Right lobe of liver (tissue), 6 donors: ENCODE data around the gene WNT7A. TPM values are rescaled to one million over a fixed set of nuclear protein-coding genes. Genes with fewer than 3 reads are reported as not detected.

Experiments used
- ATAC-seq, 4 donors: fragments of 200-7000 bp; cut with Tn5 transposase; one replicate each; pipeline ENCODE4 v1.9.1; 2020; ENCODE audit warnings: mild to moderate bottlenecking in 4 of 4, moderate library complexity in 4 of 4
- DNase-seq, 3 donors: peaks; one replicate each; pipeline ENCODE4 v3.0.0-alpha.2; 2020
- H3K27ac ChIP-seq, 3 donors: fragments of 200-600 bp; one replicate each; pipeline ENCODE4 v1.8.0; 2022
- H3K27me3 ChIP-seq, 2 donors: fragments of 200-600 bp; one replicate each; pipeline ENCODE4 v1.8.0; 2022
- H3K36me3 ChIP-seq, 4 donors: fragments of 200-600 bp; sonication (generic) in 1 of 4; one replicate each; pipeline versions ENCODE4 v1.5.1 to v1.8.0; 2017 to 2022; ENCODE audit warnings: control low read depth in 1 of 4
- H3K4me1 ChIP-seq, 4 donors: fragments of 200-600 bp; sonication (generic) in 1 of 4; one replicate each; pipeline versions ENCODE4 v1.5.1 to v1.8.0; 2017 to 2022; ENCODE audit warnings: control low read depth in 1 of 4
- H3K4me3 ChIP-seq, 3 donors: fragments of 200-600 bp; one replicate each; pipeline ENCODE4 v1.8.0; 2022
- H3K9me3 ChIP-seq, 4 donors: fragments of 200-600 bp; sonication (generic) in 1 of 4; one replicate each; pipeline versions ENCODE4 v1.5.1 to v1.8.0; 2017 to 2022; ENCODE audit warnings: control low read depth in 1 of 4
- POLR2A ChIP-seq: fragments of 450-650 bp; IDR thresholded peaks from one replicate; pipeline ENCODE4 v1.6.1; 2017; ENCODE audit warnings: antibody characterized with exemption, mild to moderate bottlenecking
- WGBS: methylation state at CpG from one replicate; pipeline ENCODE4 v1.1.6; 2018; ENCODE audit warnings: low coverage, low lambda C conversion rate; ENCODE audit not compliant: insufficient coverage; ENCODE audit errors: missing lambda C conversion rate; 5-methylcytosine and 5-hydroxymethylcytosine counted together
- intact Hi-C, 2 donors: fragments of 100-400 bp; cut with DNase I; formaldehyde crosslinking; loops; one replicate each; pipeline versions ENCODE4 v1.11.2 to v1.14.1; 2022
- total RNA-seq, 6 experiments: library from RNA; depleted of rRNA in 2 of 6; stranded (reverse); fragments of >200 nt in 2 of 6; fragmentation: NEBNext Ultra II Directional in 3 of 6; extraction: Animal tissue kit (Norgen Biotek cat#: 25700) in 3 of 6; gene quantifications; one replicate each; pipeline versions ENCODE4 v1.1.0 to v1.2.4, GENCODE V29; 2016 to 2023
- TF ChIP-seq, protein P1 (sequence below), 4 donors: fragments of 200-600 bp in 3 of 4; fragments of 450-650 bp in 1 of 4; IDR thresholded peaks; one replicate each; pipeline versions ENCODE4 v1.5.1 to v1.8.0; 2016 to 2022; ENCODE audit warnings: antibody characterized with exemption in 4 of 4, mild to moderate bottlenecking in 2 of 4
- donor health status: DM: no; HTN: yes; CAD: no.
- donor health status: DM: no; HTN: no; CAD: no.
- donor health status: DM: no; HTN: no; CAD: no.
- donor health status: DM: no; HTN: yes; CAD: no.
- donor health status: DM: no; HTN: yes; CAD: no.

The WNT7A gene
- total RNA-seq, 6 experiments from 2014 or later, result not detected

DNA sequence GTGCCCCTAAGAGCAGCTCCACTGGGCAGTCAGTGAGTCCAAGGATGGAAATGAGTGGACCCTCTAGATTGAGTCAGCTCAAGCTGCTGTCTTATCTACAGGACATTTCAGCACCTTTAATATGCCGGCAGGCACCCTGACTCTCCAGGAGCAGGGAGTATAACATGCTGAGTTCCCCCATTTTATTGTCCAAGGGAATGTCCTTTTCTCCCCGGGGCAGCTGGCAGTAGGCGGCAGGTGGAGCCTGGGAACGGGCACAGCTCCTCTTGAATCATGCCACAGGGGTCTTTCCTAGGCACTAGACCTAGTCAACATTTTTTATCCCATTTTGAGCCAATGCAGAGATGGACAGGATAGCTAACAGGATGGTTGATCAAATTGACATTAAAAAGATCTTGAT, 14.8 kb downstream of the WNT7A start:
- H3K27me3 ChIP-seq, result no peaks in the 10 kb centered on the region
- TF ChIP-seq, protein P1, sequence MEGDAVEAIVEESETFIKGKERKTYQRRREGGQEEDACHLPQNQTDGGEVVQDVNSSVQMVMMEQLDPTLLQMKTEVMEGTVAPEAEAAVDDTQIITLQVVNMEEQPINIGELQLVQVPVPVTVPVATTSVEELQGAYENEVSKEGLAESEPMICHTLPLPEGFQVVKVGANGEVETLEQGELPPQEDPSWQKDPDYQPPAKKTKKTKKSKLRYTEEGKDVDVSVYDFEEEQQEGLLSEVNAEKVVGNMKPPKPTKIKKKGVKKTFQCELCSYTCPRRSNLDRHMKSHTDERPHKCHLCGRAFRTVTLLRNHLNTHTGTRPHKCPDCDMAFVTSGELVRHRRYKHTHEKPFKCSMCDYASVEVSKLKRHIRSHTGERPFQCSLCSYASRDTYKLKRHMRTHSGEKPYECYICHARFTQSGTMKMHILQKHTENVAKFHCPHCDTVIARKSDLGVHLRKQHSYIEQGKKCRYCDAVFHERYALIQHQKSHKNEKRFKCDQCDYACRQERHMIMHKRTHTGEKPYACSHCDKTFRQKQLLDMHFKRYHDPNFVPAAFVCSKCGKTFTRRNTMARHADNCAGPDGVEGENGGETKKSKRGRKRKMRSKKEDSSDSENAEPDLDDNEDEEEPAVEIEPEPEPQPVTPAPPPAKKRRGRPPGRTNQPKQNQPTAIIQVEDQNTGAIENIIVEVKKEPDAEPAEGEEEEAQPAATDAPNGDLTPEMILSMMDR (IDR thresholded peaks at IDR 0.05), result no peak
- no peak for TF ChIP-seq POLR2A
- no peaks in the 10 kb centered on the region for H3K4me1 ChIP-seq
- no peak overlapping the region for H3K4me3 ChIP-seq
- no peak for ATAC-seq
- no peak for DNase-seq
- 78% methylated on average over 2 of the region's 4 CpGs for WGBS
- no peaks in the 10 kb centered on the region for H3K36me3 ChIP-seq
- no peaks in the 10 kb centered on the region for H3K9me3 ChIP-seq
- intact Hi-C loops, result no loop called here
- no peak overlapping the region for H3K27ac ChIP-seq

DNA sequence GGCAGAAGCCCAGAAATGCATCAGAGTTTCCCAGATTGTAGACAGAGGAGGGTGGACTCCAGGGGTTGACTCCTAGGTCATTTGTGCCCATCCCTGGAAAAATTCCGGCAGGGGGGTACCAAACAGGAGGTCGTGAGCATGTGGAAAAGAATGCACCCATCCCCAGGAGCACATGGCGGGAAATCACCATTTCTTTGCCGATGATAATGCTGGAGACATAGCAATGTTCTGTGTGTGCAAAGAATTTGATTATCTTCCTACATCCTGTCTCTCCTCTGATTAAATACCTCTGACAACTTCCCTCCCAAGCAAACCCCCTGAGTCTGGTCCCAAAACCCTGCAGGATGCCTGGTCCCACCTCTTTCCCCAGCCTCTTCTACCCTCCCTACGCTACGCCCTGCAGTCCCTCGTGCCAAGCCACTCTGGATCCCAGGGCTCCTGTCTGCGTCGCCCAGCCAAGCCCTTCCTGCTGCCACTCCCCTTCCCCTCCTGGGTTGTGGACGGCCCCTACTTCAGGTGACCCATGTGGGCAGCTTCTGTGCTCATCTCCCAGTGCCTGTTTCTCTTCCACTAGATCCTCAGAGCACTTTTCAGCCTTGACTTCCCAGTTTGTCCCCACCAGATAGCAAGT, 15.8 kb downstream of the WNT7A start:
- no peaks in the 10 kb centered on the region for H3K36me3 ChIP-seq
- H3K4me1 ChIP-seq, result no peaks in the 10 kb centered on the region
- intact Hi-C loops, result no loop called here
- no peaks in the 10 kb centered on the region for H3K9me3 ChIP-seq
- DNase-seq (no peak), ATAC-seq (no peak)
- H3K27ac ChIP-seq, result no peak overlapping the region
- H3K4me3 ChIP-seq, result no peak overlapping the region
- no peak for TF ChIP-seq POLR2A
- TF ChIP-seq, protein P1 (IDR thresholded peaks at IDR 0.05), result no peak
- 31% methylated on average over 8 of the region's 10 CpGs for WGBS
- H3K27me3 ChIP-seq, result no peaks in the 10 kb centered on the region

DNA sequence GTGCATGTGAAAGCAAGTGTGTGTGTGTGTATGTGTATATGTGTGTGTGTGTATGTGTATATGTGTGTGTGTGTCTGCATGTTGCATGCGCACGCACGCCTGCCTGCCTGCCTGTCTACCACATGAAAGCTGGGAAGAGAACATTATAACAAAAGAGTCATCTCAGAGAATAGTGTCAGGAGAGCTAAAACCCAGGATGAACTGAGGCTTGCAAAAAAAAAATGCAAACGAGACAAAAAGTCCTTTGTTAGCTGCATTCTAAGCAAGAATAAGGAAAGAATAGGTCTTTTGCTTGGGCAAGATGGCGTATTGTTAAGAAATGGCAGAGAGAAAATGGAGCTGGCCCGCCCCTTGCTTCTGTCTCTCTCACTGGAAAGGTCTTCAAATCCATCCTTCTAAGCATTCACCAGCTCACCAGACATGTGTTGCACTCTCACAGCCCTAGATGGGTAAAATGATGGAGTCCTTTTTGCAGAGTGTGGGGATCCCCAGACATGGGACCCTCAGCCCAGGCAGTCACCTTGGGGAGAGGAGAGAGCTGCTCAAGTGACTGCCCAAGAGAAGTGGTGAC, 16.4 kb downstream of the WNT7A start:
- H3K27ac ChIP-seq, result no peak overlapping the region
- no peaks in the 10 kb centered on the region for H3K9me3 ChIP-seq
- H3K36me3 ChIP-seq, result no peaks in the 10 kb centered on the region
- no peak overlapping the region for H3K4me3 ChIP-seq
- intact Hi-C loops, result no loop called here
- H3K4me1 ChIP-seq, result no peaks in the 10 kb centered on the region
- ATAC-seq (no peak), DNase-seq (no peak)
- H3K27me3 ChIP-seq, result no peaks in the 10 kb centered on the region
- no peak for TF ChIP-seq POLR2A
- TF ChIP-seq, protein P1 (IDR thresholded peaks at IDR 0.05), result no peak
- 58% methylated on average over 6 of the region's 6 CpGs for WGBS

DNA sequence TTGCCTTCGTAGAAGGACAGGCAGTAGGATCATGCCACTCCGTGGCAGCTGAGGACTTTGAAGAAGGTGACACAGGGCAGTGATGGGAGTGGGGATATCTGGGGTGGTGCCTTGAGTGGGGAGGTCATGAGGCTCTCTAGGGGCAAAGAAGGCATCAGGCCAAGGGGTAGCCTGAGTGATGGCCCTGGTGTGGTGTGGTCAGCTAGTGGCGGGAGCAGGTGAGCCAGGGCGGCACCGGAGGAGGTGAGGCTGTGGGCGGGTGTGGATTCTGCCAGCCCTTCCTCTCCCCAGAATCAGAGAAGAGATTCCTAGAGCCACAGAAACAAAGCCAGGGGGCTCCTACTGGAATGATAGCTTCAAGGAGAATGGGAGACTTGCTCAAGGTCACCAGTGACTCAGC, 18.4 kb downstream of the WNT7A start:
- intact Hi-C loops, result no loop called here
- H3K4me3 ChIP-seq, result no peak overlapping the region
- 41% methylated on average over 2 of the region's 6 CpGs for WGBS
- DNase-seq, result no peak
- TF ChIP-seq POLR2A, result no peak
- TF ChIP-seq, protein P1 (IDR thresholded peaks at IDR 0.05), result no peak
- H3K36me3 ChIP-seq, result no peaks in the 10 kb centered on the region
- no peaks in the 10 kb centered on the region for H3K27me3 ChIP-seq
- H3K27ac ChIP-seq, result no peak overlapping the region
- ATAC-seq, result no peak
- no peaks in the 10 kb centered on the region for H3K4me1 ChIP-seq
- no peaks in the 10 kb centered on the region for H3K9me3 ChIP-seq
